HUDEP-2 (cell line): Measurements from ENCODE around the gene GGTLC1.

ENCODE experiments used
- DNase-seq, 76 experiments: peaks; one replicate each; lab custom pipeline; 2025; ENCODE audit not compliant: unreplicated experiment in 76 of 76; lab: John Stamatoyannopoulos, UW

The GGTLC1 gene

GRCh38 chr20:23988561-23988960, at the start of gene GGTLC1:
GGTLC1 (minus strand) TSS chr20:23988779; CDS start chr20:23986611, 2,168 bp downstream.
- DNase-seq = no peak

GRCh38 chr20:24034820-24035219, 46.2 kb upstream of the GGTLC1 start:
- DNase-seq = no peak

- no peak for DNase-seq
Observed at GRCh38 chr20:24033565-24033964, 45.0 kb upstream of the GGTLC1 start.

- no peak for DNase-seq
Observed at GRCh38 chr20:24033151-24033550, 44.6 kb upstream of the GGTLC1 start.

- DNase-seq = no peak
Observed at GRCh38 chr20:24032400-24032898, 43.9 kb upstream of the GGTLC1 start.

- peak in 3 of 76 experiments; percentile 2 to 9 (median 8) for DNase-seq
Observed at GRCh38 chr20:24027229-24027628, 38.6 kb upstream of the GGTLC1 start.

GRCh38 chr20:24022621-24023180, 34.1 kb upstream of the GGTLC1 start:
- no peak for DNase-seq

GRCh38 chr20:24018796-24019195, 30.2 kb upstream of the GGTLC1 start:
- no peak for DNase-seq

- no peak for DNase-seq
Observed at GRCh38 chr20:24017458-24017755, 28.8 kb upstream of the GGTLC1 start.

- no peak for DNase-seq
Observed at GRCh38 chr20:24016607-24017457, 28.3 kb upstream of the GGTLC1 start.

- no peak for DNase-seq
Observed at GRCh38 chr20:24013953-24014352, 25.4 kb upstream of the GGTLC1 start.

GRCh38 chr20:24011282-24011681, 22.7 kb upstream of the GGTLC1 start:
- DNase-seq = no peak

- DNase-seq = no peak
Observed at GRCh38 chr20:24007758-24008157, 19.2 kb upstream of the GGTLC1 start.

- no peak for DNase-seq
Observed at GRCh38 chr20:24007073-24007595, 18.6 kb upstream of the GGTLC1 start.

GRCh38 chr20:24006626-24007025, 18.0 kb upstream of the GGTLC1 start:
- no peak for DNase-seq

- no peak for DNase-seq
Observed at GRCh38 chr20:24004471-24004870, 15.9 kb upstream of the GGTLC1 start.

GRCh38 chr20:24002896-24003295, 14.3 kb upstream of the GGTLC1 start:
- no peak for DNase-seq

- DNase-seq = no peak
Observed at GRCh38 chr20:24001712-24002405, 13.3 kb upstream of the GGTLC1 start.

- DNase-seq = no peak
Observed at GRCh38 chr20:23998844-23999243, 10.3 kb upstream of the GGTLC1 start.

- DNase-seq = no peak
Observed at GRCh38 chr20:23998392-23998791, 9.8 kb upstream of the GGTLC1 start.

GRCh38 chr20:23995905-23996666, 7.5 kb upstream of the GGTLC1 start:
- DNase-seq = peak in 34 of 76 experiments; percentile 0 to 51 (median 8)
